K562 (cell line): Measurements from ENCODE around the gene SVBP. TPM values are rescaled to one million over a fixed set of nuclear protein-coding genes. Genes with fewer than 3 reads are reported as not detected.

Experiments
- ATAC-seq: fragments of 200-7000 bp; cut with Tn5 transposase; 3 replicates; pipeline ENCODE4 v1.9.1; 2020; ENCODE audit warnings: moderate library complexity
- BruUV-seq: library from RNA; stranded (reverse); fragments of 400-500 nt; replicated peaks from 2 replicates; lab custom pipeline; 2021; lab: Mats Ljungman, UMichigan
- CTCF ChIA-PET: fragments of 300-600 bp; formaldehyde crosslinking; extraction: SDS; loops from one replicate; lab custom pipeline; 2021; ENCODE audit warnings: low intra/inter-chr PET ratio; lab: Yijun Ruan, JAX
- POLR2A ChIA-PET: fragments of 300-600, 350-650 bp; sonication (Branson Sonifier 250); formaldehyde crosslinking; extraction: SDS; loops from one replicate; lab custom pipeline; 2021; ENCODE audit warnings: antibody characterized with exemption, inconsistent platforms; lab: Yijun Ruan, JAX
- DNase-seq, 4 experiments: peaks; one replicate each; pipeline versions ENCODE4 v3.0.0 to v3.0.0-alpha.2; 2011 to 2018; ENCODE audit warnings: low spot score in 3 of 4, mixed read lengths in 3 of 4; ENCODE audit errors: extremely low read depth in 1 of 4
- FAIRE-seq: peaks from 2 replicates; lab custom pipeline; 2011; peaks lifted over from hg19 to GRCh38; lab: Jason Lieb, UNC
- H2AFZ ChIP-seq: 2 replicates; pipeline ENCODE4 v1.6.0; 2011; ENCODE audit warnings: low read depth, low read length, control low read depth, inconsistent platforms
- H3K27ac ChIP-seq: fragments of 200-600 bp; 3 replicates; pipeline ENCODE4 v1.8.0; 2011; ENCODE audit warnings: low read depth, mild to moderate bottlenecking, control low read depth, inconsistent platforms, low read length, moderate library complexity, mixed read lengths; ENCODE audit errors: extremely low read depth
- H3K27me3 ChIP-seq, 2 experiments: fragments of 300-600 bp in 1 of 2; 2 replicates in 1 of 2; 3 replicates in 1 of 2; pipeline versions ENCODE4 v1.6.0 to v1.8.0; 2011; ENCODE audit warnings: inconsistent platforms in 2 of 2, low read length in 2 of 2, mild to moderate bottlenecking in 1 of 2, mixed read lengths in 1 of 2, moderate library complexity in 1 of 2; ENCODE audit not compliant: control insufficient read depth in 2 of 2, insufficient read depth in 2 of 2
- H3K36me3 ChIP-seq: fragments of 300-600 bp; 3 replicates; pipeline ENCODE4 v1.8.0; 2011; ENCODE audit warnings: mild to moderate bottlenecking, low read length, inconsistent platforms; ENCODE audit not compliant: control insufficient read depth, insufficient read depth
- H3K4me1 ChIP-seq, 2 experiments: fragments of 200-600 bp in 1 of 2; replicated peaks in 1 of 2; 2 replicates in 1 of 2; 3 replicates in 1 of 2; pipeline versions ENCODE4 v1.5.1 to v1.8.0; 2011; ENCODE audit warnings: inconsistent platforms in 2 of 2, low read length in 2 of 2, mild to moderate bottlenecking in 1 of 2, mixed read lengths in 1 of 2, moderate library complexity in 1 of 2; ENCODE audit not compliant: control insufficient read depth in 2 of 2, insufficient read depth in 2 of 2
- H3K4me2 ChIP-seq: 2 replicates; pipeline ENCODE4 v1.6.1; 2011; ENCODE audit warnings: low read length, control low read depth, inconsistent platforms, mixed read lengths; ENCODE audit not compliant: insufficient read depth
- H3K4me3 ChIP-seq: fragments of 200-600 bp; sonication (generic), shearing (Covaris generic); 2 replicates; pipeline ENCODE4 v1.5.1; 2016; ENCODE audit warnings: control low read depth, inconsistent platforms
- H3K79me2 ChIP-seq: fragments of 200-600 bp; 3 replicates; pipeline ENCODE4 v1.8.0; 2011; ENCODE audit warnings: low read length, inconsistent platforms; ENCODE audit not compliant: control insufficient read depth, insufficient read depth
- H3K9ac ChIP-seq, 2 experiments: 2 replicates each; pipeline versions ENCODE4 v1.6.0 to v1.6.1; 2011; ENCODE audit warnings: low read depth in 2 of 2, low read length in 2 of 2, control low read depth in 1 of 2, inconsistent platforms in 1 of 2, mild to moderate bottlenecking in 1 of 2, mixed read lengths in 1 of 2; ENCODE audit not compliant: insufficient read depth in 1 of 2
- H3K9me1 ChIP-seq: one replicate; pipeline ENCODE4 v1.6.0; 2011; ENCODE audit warnings: inconsistent platforms, mild to moderate bottlenecking, low read length, moderate library complexity; ENCODE audit not compliant: control insufficient read depth, insufficient read depth
- H3K9me3 ChIP-seq: replicated peaks from 2 replicates; pipeline ENCODE4 v1.5.1; 2011; ENCODE audit warnings: low read depth, low read length, inconsistent platforms; ENCODE audit not compliant: control insufficient read depth, insufficient read depth
- H4K20me1 ChIP-seq: replicated peaks from 2 replicates; pipeline ENCODE4 v1.6.1; 2011; ENCODE audit warnings: low read length, inconsistent platforms, mixed read lengths; ENCODE audit not compliant: control insufficient read depth, insufficient read depth
- HOXB6 ChIP-seq: fragments of 250-450 bp; sonication (Bioruptor Pico); IDR thresholded peaks from 2 replicates; pipeline ENCODE4 v1.5.1; 2022; ENCODE audit warnings: mild to moderate bottlenecking, borderline replicate concordance
- MAFG ChIP-seq: fragments of 450-650 bp; conservative IDR thresholded peaks from 2 replicates; pipeline ENCODE4 v1.6.1; 2016; ENCODE audit warnings: missing genetic modification characterization, missing compliant biosample characterization
- ZNF551 ChIP-seq: fragments of 250-450 bp; sonication (Bioruptor Pico); IDR thresholded peaks from 2 replicates; pipeline ENCODE4 v1.5.0; 2021; ENCODE audit warnings: mild to moderate bottlenecking, moderate library complexity
- WGBS: fragments of 100-300 bp; shearing (Covaris generic); methylation state at CpG from one replicate; pipeline ENCODE4 v1.1.6; 2016; ENCODE audit warnings: low coverage, mixed read lengths; ENCODE audit not compliant: insufficient coverage; ENCODE audit errors: missing lambda C conversion rate; 5-methylcytosine and 5-hydroxymethylcytosine counted together
- in situ Hi-C: fragments of 300-500 bp; cut with MboI; formaldehyde crosslinking; loops from 4 replicates; pipeline ENCODE4 v1.15.0; 2018; ENCODE audit warnings: inconsistent platforms, mixed read lengths
- intact Hi-C: fragments of 100-400 bp; cut with micrococcal nuclease; formaldehyde crosslinking; loops from 2 replicates; pipeline ENCODE4 v1.14.2; 2022
- polyA plus RNA-seq, 8 experiments: library from polyadenylated mRNA; depleted of rRNA in 4 of 8; stranded (reverse) in 5 of 8; unstranded in 3 of 8; fragments of >200 nt; fragmentation: Nextera tagmentation in 2 of 8; fragmentation: Illumina TruSeq in 1 of 8; extraction: Ambion mirVana in 2 of 8; extraction: Trizol in 1 of 8; gene quantifications; 2 replicates each; pipeline versions ENCODE4 v1.2.1 to v1.2.3, GENCODE V29; 2011 to 2014; ENCODE audit warnings: inconsistent platforms in 1 of 8, missing spikeins in 1 of 8
- total RNA-seq, 7 experiments: library from RNA; depleted of rRNA in 6 of 7; stranded (reverse); fragments of >200 nt in 6 of 7; fragmentation: Illumina TruSeq in 2 of 7; extraction: Trizol in 2 of 7; gene quantifications; 2 replicates each; pipeline versions ENCODE4 v1.2.1 to v1.2.3, GENCODE V29; 2011 to 2021; ENCODE audit warnings: low replicate concordance in 1 of 7
- TF ChIP-seq, protein P1 (sequence below): fragments of 250-450 bp; sonication (Bioruptor Pico); IDR thresholded peaks from 2 replicates; pipeline ENCODE4 v1.8.0; 2022; ENCODE audit warnings: moderate library complexity, mild to moderate bottlenecking, inconsistent platforms
- TF ChIP-seq, protein P2 (sequence below): sonication (generic); formaldehyde crosslinking; IDR thresholded peaks from 2 replicates; pipeline ENCODE4 v1.8.0; 2022; ENCODE audit warnings: missing genetic modification reagents, mild to moderate bottlenecking, borderline replicate concordance

SVBP gene
- total and polyA plus RNA-seq, 9 of the 15 experiments (the other 6 are each of a cell fraction or from before 2014, with no cell fraction given): 31.7 to 49.7 (median 40.0) TPM

DNA sequence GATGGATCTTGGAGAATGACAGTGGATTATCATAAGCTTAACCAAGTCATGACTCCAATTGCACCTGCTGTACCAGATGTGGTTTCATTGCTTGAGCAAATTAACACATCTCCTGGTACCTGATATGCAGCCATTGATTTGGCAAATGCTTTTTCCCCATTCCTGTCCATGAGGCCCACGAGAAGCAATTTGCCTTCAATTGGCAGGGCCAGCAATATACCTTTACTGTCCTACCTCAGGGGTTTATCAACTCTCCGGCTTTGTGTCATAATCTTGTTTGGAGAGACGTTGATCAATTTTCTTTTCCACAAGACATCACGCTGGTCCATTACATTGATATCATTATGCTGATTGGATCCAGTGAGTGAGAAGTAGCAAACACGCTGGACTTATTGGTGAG, 49.4 kb upstream of the SVBP start:
- DNase-seq (no peak), FAIRE-seq (no peak), ATAC-seq (no peak)
- no peak overlapping the region for H3K4me3 ChIP-seq
- H3K9me3 ChIP-seq: no peaks in the 10 kb centered on the region
- in situ Hi-C loops (no loop called here), intact Hi-C loops (no loop called here)
- no peak overlapping the region for H3K9ac ChIP-seq
- no peaks in the 10 kb centered on the region; a peak in 1 of 5 replicates for H3K4me1 ChIP-seq
- 6% methylated on average over 5 of the region's 5 CpGs for WGBS
- TF ChIP-seq MAFG (tag) (no peak), ZNF551 (CRISPR knock-in tag) (no peak), HOXB6 (CRISPR knock-in tag) (no peak)
- TF ChIP-seq, protein P1, sequence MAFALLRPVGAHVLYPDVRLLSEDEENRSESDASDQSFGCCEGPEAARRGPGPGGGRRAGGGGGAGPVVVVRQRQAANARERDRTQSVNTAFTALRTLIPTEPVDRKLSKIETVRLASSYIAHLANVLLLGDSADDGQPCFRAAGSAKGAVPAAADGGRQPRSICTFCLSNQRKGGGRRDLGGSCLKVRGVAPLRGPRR (CRISPR knock-in tag): no peak
- TF ChIP-seq, protein P2, sequence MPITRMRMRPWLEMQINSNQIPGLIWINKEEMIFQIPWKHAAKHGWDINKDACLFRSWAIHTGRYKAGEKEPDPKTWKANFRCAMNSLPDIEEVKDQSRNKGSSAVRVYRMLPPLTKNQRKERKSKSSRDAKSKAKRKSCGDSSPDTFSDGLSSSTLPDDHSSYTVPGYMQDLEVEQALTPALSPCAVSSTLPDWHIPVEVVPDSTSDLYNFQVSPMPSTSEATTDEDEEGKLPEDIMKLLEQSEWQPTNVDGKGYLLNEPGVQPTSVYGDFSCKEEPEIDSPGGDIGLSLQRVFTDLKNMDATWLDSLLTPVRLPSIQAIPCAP: no peak
- no peaks in the 10 kb centered on the region for H3K36me3 ChIP-seq
- no peaks in the 10 kb centered on the region for H3K9me1 ChIP-seq
- H3K4me2 ChIP-seq: no peak overlapping the region
- POLR2A ChIA-PET: interaction anchor here (0.6 to 2.0 kb wide), 3 partner anchors 10 to 694 kb away, joined by 3 to 7 read pairs (median 4); partner anchors contain the start of gene ZNF691
- BruUV-seq: no TSS peak
- H3K27ac ChIP-seq: no peak overlapping the region
- H3K79me2 ChIP-seq: no peaks in the 10 kb centered on the region
- CTCF ChIA-PET: no interaction called here
- no peak overlapping the region for H2AFZ ChIP-seq
- H4K20me1 ChIP-seq: no peaks in the 10 kb centered on the region
- H3K27me3 ChIP-seq: peaks cover 0 to 7% of the 10 kb centered on the region in 2 experiments; a peak in 3 of 5 replicates
